ENCODE measurements around the gene NCL.
"Not testable (repeated sequence)": the region's sequence is repeated elsewhere in the genome, so short reads cannot be mapped to it uniquely, and the experiment has no call there.

DNA sequence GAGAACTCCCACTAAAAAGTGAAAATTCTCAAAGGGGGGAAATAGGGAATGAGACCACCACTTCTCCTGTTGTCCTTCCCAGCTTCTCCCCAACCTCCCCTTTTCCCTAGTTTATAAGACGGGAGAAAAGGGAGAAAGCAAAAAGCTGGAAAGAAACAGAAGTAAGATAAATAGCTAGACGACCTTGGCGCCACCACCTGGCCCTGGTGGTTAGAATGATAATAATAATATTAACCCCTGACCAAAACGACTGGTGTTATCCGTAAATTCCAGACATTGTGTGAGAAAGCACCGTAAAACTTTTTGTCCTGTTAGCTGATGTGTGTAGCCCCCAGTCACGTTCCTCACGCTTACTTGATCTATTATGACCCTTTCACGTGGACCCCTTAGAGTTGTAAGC lies 56.0 kb downstream of the NCL start:
- TF ChIP-seq, protein P1, sequence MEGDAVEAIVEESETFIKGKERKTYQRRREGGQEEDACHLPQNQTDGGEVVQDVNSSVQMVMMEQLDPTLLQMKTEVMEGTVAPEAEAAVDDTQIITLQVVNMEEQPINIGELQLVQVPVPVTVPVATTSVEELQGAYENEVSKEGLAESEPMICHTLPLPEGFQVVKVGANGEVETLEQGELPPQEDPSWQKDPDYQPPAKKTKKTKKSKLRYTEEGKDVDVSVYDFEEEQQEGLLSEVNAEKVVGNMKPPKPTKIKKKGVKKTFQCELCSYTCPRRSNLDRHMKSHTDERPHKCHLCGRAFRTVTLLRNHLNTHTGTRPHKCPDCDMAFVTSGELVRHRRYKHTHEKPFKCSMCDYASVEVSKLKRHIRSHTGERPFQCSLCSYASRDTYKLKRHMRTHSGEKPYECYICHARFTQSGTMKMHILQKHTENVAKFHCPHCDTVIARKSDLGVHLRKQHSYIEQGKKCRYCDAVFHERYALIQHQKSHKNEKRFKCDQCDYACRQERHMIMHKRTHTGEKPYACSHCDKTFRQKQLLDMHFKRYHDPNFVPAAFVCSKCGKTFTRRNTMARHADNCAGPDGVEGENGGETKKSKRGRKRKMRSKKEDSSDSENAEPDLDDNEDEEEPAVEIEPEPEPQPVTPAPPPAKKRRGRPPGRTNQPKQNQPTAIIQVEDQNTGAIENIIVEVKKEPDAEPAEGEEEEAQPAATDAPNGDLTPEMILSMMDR (conservative IDR thresholded peaks at IDR 0.05; ENCODE audit: low read depth, low read length), result not testable (repeated sequence)
- not testable (repeated sequence) for TF ChIP-seq EZH2 (IDR thresholded peaks at IDR 0.05; ENCODE audit: borderline replicate concordance, low read depth, low read length, poor library complexity, severe bottlenecking)

Data from A673 (cell line).